SK-N-SH treated with all-trans-retinoic acid at 6 μM for 48 hours (cell line): ENCODE results near the gene TMEM229B.

Experiments
- ATAC-seq: fragments of 200-7000 bp; cut with Tn5 transposase; 3 replicates; pipeline ENCODE4 v1.9.1; 2020; ENCODE audit warnings: mild to moderate bottlenecking, moderate library complexity
- ARNTL ChIP-seq: fragments of 450-650 bp; formaldehyde crosslinking; IDR thresholded peaks from 2 replicates; pipeline ENCODE4 v1.5.0; 2020; ENCODE audit warnings: low read depth, mild to moderate bottlenecking, moderate library complexity, borderline replicate concordance
- BACH2 ChIP-seq: fragments of 250-450 bp; sonication (Bioruptor Pico); IDR thresholded peaks from 2 replicates; pipeline ENCODE4 v1.9.0; 2021; ENCODE audit warnings: mild to moderate bottlenecking, borderline replicate concordance
- CREB5 ChIP-seq: fragments of 250-450 bp; sonication (Bioruptor Pico); IDR thresholded peaks from 2 replicates; pipeline ENCODE4 v1.5.1; 2020; ENCODE audit warnings: low read depth, mild to moderate bottlenecking, moderate library complexity
- CSDC2 ChIP-seq: fragments of 250-450 bp; sonication (Bioruptor Pico); IDR thresholded peaks from 2 replicates; pipeline ENCODE4 v1.5.0; 2020; ENCODE audit warnings: mild to moderate bottlenecking, moderate library complexity
- CSRNP3 ChIP-seq: fragments of 250-450 bp; sonication (Bioruptor Pico); IDR thresholded peaks from 2 replicates; pipeline ENCODE4 v1.5.1; 2021; ENCODE audit warnings: mild to moderate bottlenecking, moderate library complexity
- ESRRG ChIP-seq: fragments of 250-450 bp; sonication (Bioruptor Pico); IDR thresholded peaks from 2 replicates; pipeline ENCODE4 v1.6.1; 2021; ENCODE audit warnings: mild to moderate bottlenecking
- GLIS3 ChIP-seq: fragments of 250-450 bp; sonication (Bioruptor Pico); IDR thresholded peaks from 2 replicates; pipeline ENCODE4 v1.5.0; 2020; ENCODE audit warnings: mild to moderate bottlenecking, moderate library complexity
- ISL1 ChIP-seq: fragments of 250-450 bp; sonication (Bioruptor Pico); IDR thresholded peaks from 2 replicates; pipeline ENCODE4 v2.1.2; 2022; ENCODE audit warnings: mild to moderate bottlenecking, moderate library complexity
- OSR1 ChIP-seq: fragments of 250-450 bp; sonication (Bioruptor Pico); IDR thresholded peaks from 2 replicates; pipeline ENCODE4 v1.8.0; 2022; ENCODE audit warnings: moderate library complexity, mild to moderate bottlenecking, inconsistent platforms
- PATZ1 ChIP-seq: fragments of 250-450 bp; sonication (Bioruptor Pico); IDR thresholded peaks from 2 replicates; pipeline ENCODE4 v1.8.0; 2020; ENCODE audit warnings: mild to moderate bottlenecking, moderate library complexity, borderline replicate concordance
- PPARA ChIP-seq: fragments of 250-450 bp; sonication (Bioruptor Pico); IDR thresholded peaks from 2 replicates; pipeline ENCODE4 v1.5.0; 2020; ENCODE audit warnings: mild to moderate bottlenecking, borderline replicate concordance
- RARB ChIP-seq: fragments of 250-450 bp; sonication (Bioruptor Pico); IDR thresholded peaks from 2 replicates; pipeline ENCODE4 v1.8.0; 2021; ENCODE audit warnings: mild to moderate bottlenecking, moderate library complexity
- SNAI2 ChIP-seq: fragments of 250-450 bp; sonication (Bioruptor Pico); IDR thresholded peaks from 2 replicates; pipeline ENCODE4 v1.5.0; 2020; ENCODE audit warnings: mild to moderate bottlenecking, moderate library complexity
- TOX ChIP-seq: fragments of 250-450 bp; sonication (Bioruptor Pico); IDR thresholded peaks from 2 replicates; pipeline ENCODE4 v1.8.0; 2021; ENCODE audit warnings: mild to moderate bottlenecking, moderate library complexity, borderline replicate concordance
- ZC3H10 ChIP-seq: fragments of 250-450 bp; sonication (Bioruptor Pico); IDR thresholded peaks from 2 replicates; pipeline ENCODE4 v1.5.1; 2021; ENCODE audit warnings: mild to moderate bottlenecking, moderate library complexity
- ZFP3 ChIP-seq: fragments of 250-450 bp; sonication (Bioruptor Pico); IDR thresholded peaks from 2 replicates; pipeline ENCODE4 v1.5.0; 2020; ENCODE audit warnings: mild to moderate bottlenecking, moderate library complexity
- ZFP30 ChIP-seq: fragments of 450-650 bp; formaldehyde crosslinking; IDR thresholded peaks from 2 replicates; pipeline ENCODE4 v1.5.0; 2022; ENCODE audit warnings: mild to moderate bottlenecking, moderate library complexity
- ZNF565 ChIP-seq: fragments of 450-650 bp; formaldehyde crosslinking; conservative IDR thresholded peaks from 2 replicates; pipeline ENCODE4 v1.5.0; 2020; ENCODE audit warnings: low read depth, mild to moderate bottlenecking, moderate library complexity
- ZNF70 ChIP-seq: fragments of 450-650 bp; formaldehyde crosslinking; IDR thresholded peaks from 2 replicates; pipeline ENCODE4 v1.5.0; 2020; ENCODE audit warnings: mild to moderate bottlenecking, moderate library complexity
- ZNF8 ChIP-seq: fragments of 450-650 bp; formaldehyde crosslinking; IDR thresholded peaks from 2 replicates; pipeline ENCODE4 v1.5.0; 2020; ENCODE audit warnings: mild to moderate bottlenecking, moderate library complexity
- TF ChIP-seq, protein P1 (sequence below): fragments of 250-450 bp; sonication (Bioruptor Pico); IDR thresholded peaks from 2 replicates; pipeline ENCODE4 v1.5.0; 2020; ENCODE audit warnings: mild to moderate bottlenecking, moderate library complexity
- TF ChIP-seq, protein P2 (sequence below): fragments of 250-450 bp; sonication (Bioruptor Pico); IDR thresholded peaks from 2 replicates; pipeline ENCODE4 v1.8.0; 2021; ENCODE audit warnings: low read depth, mild to moderate bottlenecking, moderate library complexity, borderline replicate concordance

TMEM229B gene

DNA sequence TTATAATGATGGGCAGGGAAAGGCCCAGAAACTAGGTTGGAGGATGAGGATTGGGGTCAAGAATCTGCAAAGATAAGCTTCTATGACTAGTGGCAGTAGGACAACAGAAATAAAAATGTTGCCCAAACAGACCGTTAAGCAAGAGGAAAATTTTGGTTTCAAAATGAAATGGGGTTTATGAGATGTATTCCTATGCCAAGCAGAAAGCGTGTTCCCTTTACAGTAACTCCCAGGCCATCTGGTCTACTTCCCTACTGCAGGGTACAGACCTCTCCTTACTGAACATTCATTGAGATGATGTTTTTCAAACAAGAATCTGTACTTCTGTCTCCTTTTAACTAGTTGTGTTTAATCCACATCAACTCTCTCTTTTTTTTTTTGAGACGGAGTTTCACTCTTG, 20.4 kb upstream of the TMEM229B start:
- ATAC-seq: no peak
- TF ChIP-seq OSR1 (CRISPR knock-in tag) (no peak), PPARA (CRISPR knock-in tag) (no peak), GLIS3 (CRISPR knock-in tag) (no peak), BACH2 (CRISPR knock-in tag) (no peak), SNAI2 (no peak), ZNF8 (CRISPR knock-in tag) (no peak), ZC3H10 (no peak), ISL1 (CRISPR knock-in tag) (no peak), PATZ1 (CRISPR knock-in tag) (no peak), ARNTL (CRISPR knock-in tag) (no peak), CSDC2 (CRISPR knock-in tag) (no peak), ZFP3 (CRISPR knock-in tag) (no peak), CREB5 (CRISPR knock-in tag) (no peak), ZNF70 (CRISPR knock-in tag) (no peak), ESRRG (CRISPR knock-in tag) (no peak), TOX (CRISPR knock-in tag) (no peak), ZFP30 (CRISPR knock-in tag) (no peak), ZNF565 (CRISPR knock-in tag) (no peak)
- TF ChIP-seq, protein P1, sequence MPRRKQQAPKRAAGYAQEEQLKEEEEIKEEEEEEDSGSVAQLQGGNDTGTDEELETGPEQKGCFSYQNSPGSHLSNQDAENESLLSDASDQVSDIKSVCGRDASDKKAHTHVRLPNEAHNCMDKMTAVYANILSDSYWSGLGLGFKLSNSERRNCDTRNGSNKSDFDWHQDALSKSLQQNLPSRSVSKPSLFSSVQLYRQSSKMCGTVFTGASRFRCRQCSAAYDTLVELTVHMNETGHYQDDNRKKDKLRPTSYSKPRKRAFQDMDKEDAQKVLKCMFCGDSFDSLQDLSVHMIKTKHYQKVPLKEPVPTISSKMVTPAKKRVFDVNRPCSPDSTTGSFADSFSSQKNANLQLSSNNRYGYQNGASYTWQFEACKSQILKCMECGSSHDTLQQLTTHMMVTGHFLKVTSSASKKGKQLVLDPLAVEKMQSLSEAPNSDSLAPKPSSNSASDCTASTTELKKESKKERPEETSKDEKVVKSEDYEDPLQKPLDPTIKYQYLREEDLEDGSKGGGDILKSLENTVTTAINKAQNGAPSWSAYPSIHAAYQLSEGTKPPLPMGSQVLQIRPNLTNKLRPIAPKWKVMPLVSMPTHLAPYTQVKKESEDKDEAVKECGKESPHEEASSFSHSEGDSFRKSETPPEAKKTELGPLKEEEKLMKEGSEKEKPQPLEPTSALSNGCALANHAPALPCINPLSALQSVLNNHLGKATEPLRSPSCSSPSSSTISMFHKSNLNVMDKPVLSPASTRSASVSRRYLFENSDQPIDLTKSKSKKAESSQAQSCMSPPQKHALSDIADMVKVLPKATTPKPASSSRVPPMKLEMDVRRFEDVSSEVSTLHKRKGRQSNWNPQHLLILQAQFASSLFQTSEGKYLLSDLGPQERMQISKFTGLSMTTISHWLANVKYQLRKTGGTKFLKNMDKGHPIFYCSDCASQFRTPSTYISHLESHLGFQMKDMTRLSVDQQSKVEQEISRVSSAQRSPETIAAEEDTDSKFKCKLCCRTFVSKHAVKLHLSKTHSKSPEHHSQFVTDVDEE: no peak
- TF ChIP-seq, protein P2, sequence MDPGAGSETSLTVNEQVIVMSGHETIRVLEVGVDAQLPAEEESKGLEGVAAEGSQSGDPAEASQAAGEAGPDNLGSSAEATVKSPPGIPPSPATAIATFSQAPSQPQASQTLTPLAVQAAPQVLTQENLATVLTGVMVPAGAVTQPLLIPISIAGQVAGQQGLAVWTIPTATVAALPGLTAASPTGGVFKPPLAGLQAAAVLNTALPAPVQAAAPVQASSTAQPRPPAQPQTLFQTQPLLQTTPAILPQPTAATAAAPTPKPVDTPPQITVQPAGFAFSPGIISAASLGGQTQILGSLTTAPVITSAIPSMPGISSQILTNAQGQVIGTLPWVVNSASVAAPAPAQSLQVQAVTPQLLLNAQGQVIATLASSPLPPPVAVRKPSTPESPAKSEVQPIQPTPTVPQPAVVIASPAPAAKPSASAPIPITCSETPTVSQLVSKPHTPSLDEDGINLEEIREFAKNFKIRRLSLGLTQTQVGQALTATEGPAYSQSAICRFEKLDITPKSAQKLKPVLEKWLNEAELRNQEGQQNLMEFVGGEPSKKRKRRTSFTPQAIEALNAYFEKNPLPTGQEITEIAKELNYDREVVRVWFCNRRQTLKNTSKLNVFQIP (CRISPR knock-in tag): no peak
- TF ChIP-seq, all 23 proteins: peak for 0

- no peak for ATAC-seq
- TF ChIP-seq CREB5 (CRISPR knock-in tag) (no peak), ESRRG (CRISPR knock-in tag) (no peak), ZNF70 (CRISPR knock-in tag) (no peak), CSRNP3 (CRISPR knock-in tag) (no peak), ARNTL (CRISPR knock-in tag) (no peak), SNAI2 (no peak), PATZ1 (CRISPR knock-in tag) (no peak), ZC3H10 (no peak), ZNF8 (CRISPR knock-in tag) (no peak), OSR1 (CRISPR knock-in tag) (no peak), ZFP3 (CRISPR knock-in tag) (no peak), RARB (CRISPR knock-in tag) (no peak)
- TF ChIP-seq, protein P1: no peak
These were observed 16.7 kb upstream of the TMEM229B start for GRCh38 chr14:67505254-67505653.
